Thyroid gland (tissue), 4 donors: ENCODE measurements around the gene MDFI. TPM values are rescaled to one million over a fixed set of nuclear protein-coding genes. Genes with fewer than 3 reads are reported as not detected.

ENCODE experiments used
- DNase-seq, 2 donors: peaks; one replicate each; pipeline ENCODE4 v3.0.0-alpha.2; 2019
- H3K27ac ChIP-seq, 3 donors: fragments of 200-600 bp; sonication (generic); 1 replicate in 2 of 3; 2 replicates in 1 of 3; pipeline ENCODE4 v1.5.1; 2016 to 2019; ENCODE audit warnings: mild to moderate bottlenecking in 1 of 3, moderate library complexity in 1 of 3
- H3K27me3 ChIP-seq: fragments of 200-600 bp; sonication (generic); one replicate; pipeline ENCODE4 v1.5.1; 2019
- H3K36me3 ChIP-seq, 2 donors: fragments of 200-600 bp; sonication (generic); one replicate each; pipeline ENCODE4 v1.5.1; 2016 to 2019
- H3K4me1 ChIP-seq, 2 donors: fragments of 200-600 bp; sonication (generic); one replicate each; pipeline ENCODE4 v1.5.1; 2017 to 2019
- H3K4me3 ChIP-seq, 3 donors: fragments of 200-600 bp; sonication (generic); replicated peaks in 1 of 3; 1 replicate in 2 of 3; 2 replicates in 1 of 3; pipeline ENCODE4 v1.5.1; 2016; ENCODE audit warnings: mild to moderate bottlenecking in 1 of 3
- H3K9me3 ChIP-seq: fragments of 200-600 bp; sonication (generic); one replicate; pipeline ENCODE4 v1.5.1; 2017
- CTCF ChIP-seq, 6 experiments: fragments of 200-600 bp in 3 of 6; fragments of 450-650 bp in 3 of 6; sonication (generic) in 3 of 6; IDR thresholded peaks; one replicate each; pipeline ENCODE4 v1.5.1; 2016 to 2019; ENCODE audit warnings: antibody characterized with exemption in 6 of 6, mild to moderate bottlenecking in 2 of 6, inconsistent platforms in 1 of 6, moderate library complexity in 1 of 6
- POLR2A ChIP-seq, 2 donors: fragments of 450-650 bp; IDR thresholded peaks; one replicate each; pipeline ENCODE4 v1.6.1; 2017; ENCODE audit warnings: antibody characterized with exemption in 2 of 2, mild to moderate bottlenecking in 2 of 2, moderate library complexity in 1 of 2
- WGBS, 2 donors: methylation state at CpG; one replicate each; pipeline ENCODE4 v1.1.5; 2017; 5-methylcytosine and 5-hydroxymethylcytosine counted together
- intact Hi-C: fragments of 100-400 bp; cut with DNase I; formaldehyde crosslinking; loops from one replicate; pipeline ENCODE4 v1.15.1; 2023
- total RNA-seq, 4 donors: library from RNA; depleted of rRNA; stranded (reverse); fragments of >200 nt; gene quantifications; one replicate each; pipeline ENCODE4 v1.2.3, GENCODE V29; 2016

The MDFI gene
- total RNA-seq, 4 donors from 2014 or later = 2.9 to 9.3 (median 6.5) TPM

GRCh38 chr6:41625442-41625841, 12.8 kb upstream of the MDFI start:
- Histone ChIP-seq H3K36me3 (no peaks in the 10 kb centered on the region), H3K4me3 (no peak overlapping the region), H3K4me1 (peaks cover 0 to 6% of the 10 kb centered on the region in 2 donors), H3K9me3 (no peaks in the 10 kb centered on the region), H3K27me3 (no peaks in the 10 kb centered on the region), H3K27ac (no peak overlapping the region)
- TF ChIP-seq POLR2A (IDR thresholded peaks at IDR 0.05) (no peak), CTCF (IDR thresholded peaks at IDR 0.05) (no peak)
- WGBS, 2 donors = 45 to 62% methylated on average over 4 to 6 of the region's 6 CpGs
- DNase-seq = peak; percentile 15 to 32
- intact Hi-C loops = no loop called here

GRCh38 chr6:41626022-41626421, 12.2 kb upstream of the MDFI start:
- TF ChIP-seq POLR2A (IDR thresholded peaks at IDR 0.05) (no peak), CTCF (IDR thresholded peaks at IDR 0.05) (no peak)
- Histone ChIP-seq H3K36me3 (no peaks in the 10 kb centered on the region), H3K4me3 (no peak overlapping the region), H3K9me3 (no peaks in the 10 kb centered on the region), H3K4me1 (peaks cover 0 to 6% of the 10 kb centered on the region in 2 donors), H3K27ac (no peak overlapping the region), H3K27me3 (no peaks in the 10 kb centered on the region)
- DNase-seq = no peak
- WGBS, 2 donors = 94% methylated on average over 4 of the region's 4 CpGs
- intact Hi-C loops = no loop called here

GRCh38 chr6:41626917-41627316, 11.4 kb upstream of the MDFI start:
- intact Hi-C loops = no loop called here
- H3K9me3 ChIP-seq = no peaks in the 10 kb centered on the region
- H3K4me1 ChIP-seq = peaks cover 0 to 6% of the 10 kb centered on the region in 2 donors
- no peak for DNase-seq
- no peaks in the 10 kb centered on the region for H3K27me3 ChIP-seq
- no peak overlapping the region for H3K27ac ChIP-seq
- H3K4me3 ChIP-seq = no peak overlapping the region
- H3K36me3 ChIP-seq = no peaks in the 10 kb centered on the region
- WGBS, 2 donors = 31 to 36% methylated on average over 8 of the region's 8 CpGs
- TF ChIP-seq POLR2A (IDR thresholded peaks at IDR 0.05) (no peak), CTCF (IDR thresholded peaks at IDR 0.05) (no peak)

GRCh38 chr6:41629128-41629527, 9.1 kb upstream of the MDFI start:
- intact Hi-C loops = no loop called here
- Histone ChIP-seq H3K36me3 (no peaks in the 10 kb centered on the region), H3K27ac (no peak overlapping the region), H3K27me3 (no peaks in the 10 kb centered on the region), H3K4me3 (no peak overlapping the region), H3K4me1 (peaks cover 0 to 6% of the 10 kb centered on the region in 2 donors), H3K9me3 (no peaks in the 10 kb centered on the region)
- TF ChIP-seq POLR2A (IDR thresholded peaks at IDR 0.05) (no peak), CTCF (IDR thresholded peaks at IDR 0.05) (no peak)
- no peak for DNase-seq
- whole genome bisulfite sequencing, 2 donors = 100% methylated on average over 2 of the region's 2 CpGs

GRCh38 chr6:41630069-41630468, 8.2 kb upstream of the MDFI start:
- intact Hi-C loops = no loop called here
- H3K4me1 ChIP-seq = peaks cover 0 to 6% of the 10 kb centered on the region in 2 donors
- H3K4me3 ChIP-seq = no peak overlapping the region
- H3K9me3 ChIP-seq = no peaks in the 10 kb centered on the region
- TF ChIP-seq POLR2A (IDR thresholded peaks at IDR 0.05) = no peak
- no peak for TF ChIP-seq CTCF (IDR thresholded peaks at IDR 0.05)
- WGBS, 2 donors = 83 to 92% methylated on average over 5 to 6 of the region's 6 CpGs
- H3K27me3 ChIP-seq = no peaks in the 10 kb centered on the region
- no peak for DNase-seq
- H3K36me3 ChIP-seq = no peaks in the 10 kb centered on the region
- H3K27ac ChIP-seq = no peak overlapping the region
